ENCODE data around the gene GLIPR1.
"Not testable (repeated sequence)": the region's sequence is repeated elsewhere in the genome, so short reads cannot be mapped to it uniquely, and the experiment has no call there.

The GLIPR1 gene

DNA sequence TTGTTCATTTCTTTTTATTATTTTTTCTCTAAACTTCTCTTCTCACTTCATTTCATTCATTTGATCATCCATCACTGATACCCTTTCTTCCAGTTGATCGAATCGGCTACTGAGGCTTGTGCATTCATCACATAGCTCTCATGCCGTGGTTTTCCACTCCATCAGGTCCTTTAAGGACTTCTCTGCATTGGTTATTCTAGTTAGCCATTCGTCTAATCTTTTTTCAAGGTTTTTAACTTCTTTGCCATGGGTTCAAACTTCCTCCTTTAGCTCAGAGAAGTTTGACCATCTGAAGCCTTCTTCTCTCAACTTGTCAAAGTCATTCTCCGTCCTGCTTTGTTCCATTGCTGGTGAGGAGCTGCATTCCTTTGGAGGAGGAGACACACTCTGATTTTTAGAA is 41.6 kb downstream of the GLIPR1 start:
- DNase-seq = not testable (repeated sequence)

DNA sequence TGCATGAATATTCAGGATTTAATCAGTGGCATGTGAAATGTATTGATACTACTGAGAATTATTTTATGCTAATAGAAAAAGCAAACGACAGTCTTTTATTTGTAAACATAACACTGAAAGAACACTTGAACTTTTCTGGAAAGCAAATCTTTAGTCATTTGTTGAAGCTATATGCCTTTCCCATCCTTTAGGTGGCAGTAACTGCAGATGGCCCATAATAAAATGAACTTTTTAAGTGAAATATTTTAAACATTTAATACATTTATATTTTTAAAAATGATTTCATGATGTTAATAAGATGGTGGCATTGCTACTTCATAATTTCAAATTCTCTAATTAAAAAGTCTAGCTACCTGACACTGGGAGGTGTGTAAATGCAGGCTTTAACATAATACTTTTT is 44.7 kb downstream of the GLIPR1 start:
- no peak for DNase-seq

- peak; percentile 60 for DNase-seq
Measured at GRCh38 chr12:75526655-75527511, 46.3 kb downstream of the GLIPR1 start.

DNA sequence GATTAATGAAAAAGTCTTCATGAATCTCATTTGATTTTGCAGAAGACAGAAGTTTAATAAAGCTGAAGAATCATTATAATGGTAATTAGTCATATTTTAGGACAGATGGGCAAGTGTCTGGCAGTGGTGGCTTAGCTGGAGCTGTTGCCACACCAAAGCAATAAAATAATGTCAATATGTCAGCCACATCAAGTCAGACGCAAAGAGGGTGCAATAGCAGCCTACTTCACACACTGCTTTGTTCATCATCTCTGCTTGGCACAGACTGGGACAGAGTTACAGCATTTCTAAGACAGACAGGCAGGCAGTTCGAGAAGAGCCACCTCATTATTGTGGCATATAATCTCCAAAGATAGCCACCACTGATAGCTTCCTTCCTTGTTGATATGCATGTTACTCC is 47.7 kb downstream of the GLIPR1 start:
- no peak for DNase-seq

- DNase-seq = no peak
Measured at GRCh38 chr12:75528692-75529091, 48.1 kb downstream of the GLIPR1 start.

GRCh38 chr12:75529316-75529715 is 48.8 kb downstream of the GLIPR1 start:
- DNase-seq = no peak

DNA sequence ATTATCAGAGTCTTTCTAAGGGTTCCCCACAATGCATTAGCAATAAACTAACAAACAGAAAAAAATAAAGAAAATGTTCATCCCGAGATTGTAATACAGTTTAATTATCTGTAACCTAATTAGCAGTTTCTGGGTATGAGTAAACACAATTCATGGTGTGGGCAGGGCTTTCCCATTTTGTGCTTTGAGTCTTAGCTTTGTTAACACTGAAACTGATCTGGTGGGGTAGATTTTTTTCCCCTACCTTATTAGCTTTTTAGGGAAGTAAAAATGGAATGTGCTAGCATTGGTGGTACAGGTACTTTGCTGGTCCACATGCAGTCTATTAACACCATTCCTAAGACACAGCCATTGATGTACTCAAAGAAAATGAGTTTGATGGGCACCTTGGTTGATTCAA is 49.3 kb downstream of the GLIPR1 start:
- no peak for DNase-seq

DNA sequence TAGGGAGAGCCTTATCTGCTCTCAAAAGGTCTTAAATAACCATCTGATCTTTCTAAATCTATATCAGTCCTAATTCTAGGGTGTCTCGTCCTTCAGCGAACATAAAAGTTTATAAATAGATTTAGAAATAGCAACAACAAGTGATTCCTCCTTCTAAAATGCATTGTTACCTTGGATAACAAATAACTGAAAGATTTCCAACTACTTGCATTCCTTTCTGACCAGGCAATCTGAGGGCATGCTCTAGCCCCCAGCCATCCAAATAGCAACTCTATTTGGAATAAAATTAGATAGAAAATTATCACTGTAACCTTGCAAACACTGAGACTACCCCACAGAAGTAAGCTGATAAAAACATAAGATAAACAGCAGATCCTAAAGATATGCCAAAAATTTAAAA is 52.7 kb downstream of the GLIPR1 start:
- DNase-seq = no peak

DNA sequence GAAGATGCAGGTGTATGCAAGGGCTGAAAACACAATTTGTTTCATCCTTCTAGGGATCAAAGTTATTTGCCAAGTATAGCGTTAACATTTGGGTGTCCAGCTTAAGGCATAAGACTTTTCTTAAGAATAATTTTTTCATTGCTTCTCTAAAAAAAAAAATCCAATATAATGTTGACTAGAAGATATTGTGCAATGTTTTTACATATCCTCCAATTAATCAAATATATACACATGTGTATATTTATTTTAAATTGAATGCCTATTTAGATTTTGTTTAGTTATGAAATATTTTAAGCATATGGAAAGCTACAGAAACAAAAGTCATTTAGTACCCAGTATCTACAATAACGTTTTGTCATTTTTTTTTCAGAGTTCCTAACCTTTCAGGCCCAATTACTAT is 59.3 kb downstream of the GLIPR1 start:
- DNase-seq = no peak

DNA sequence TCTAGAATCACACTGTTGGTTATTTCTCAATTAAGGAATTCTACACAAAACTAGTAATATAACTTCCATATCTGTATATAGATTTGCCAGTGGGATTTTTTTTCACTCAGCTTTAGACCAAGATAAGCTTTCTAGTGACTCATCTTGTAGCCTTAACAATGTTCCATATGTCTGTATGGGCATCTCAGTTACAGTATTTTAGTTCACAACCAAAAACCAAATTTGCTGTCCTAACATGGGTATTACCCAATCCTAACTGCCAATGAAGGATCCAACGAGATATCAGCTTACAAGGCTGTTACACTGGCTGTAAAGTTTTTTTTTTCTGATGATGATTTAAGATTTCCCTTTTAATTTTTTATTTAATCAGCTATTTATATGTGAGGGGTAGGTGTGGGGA is 62.4 kb downstream of the GLIPR1 start:
- no peak for DNase-seq

GRCh38 chr12:75543529-75543928 is 63.0 kb downstream of the GLIPR1 start:
- DNase-seq = no peak

DNA sequence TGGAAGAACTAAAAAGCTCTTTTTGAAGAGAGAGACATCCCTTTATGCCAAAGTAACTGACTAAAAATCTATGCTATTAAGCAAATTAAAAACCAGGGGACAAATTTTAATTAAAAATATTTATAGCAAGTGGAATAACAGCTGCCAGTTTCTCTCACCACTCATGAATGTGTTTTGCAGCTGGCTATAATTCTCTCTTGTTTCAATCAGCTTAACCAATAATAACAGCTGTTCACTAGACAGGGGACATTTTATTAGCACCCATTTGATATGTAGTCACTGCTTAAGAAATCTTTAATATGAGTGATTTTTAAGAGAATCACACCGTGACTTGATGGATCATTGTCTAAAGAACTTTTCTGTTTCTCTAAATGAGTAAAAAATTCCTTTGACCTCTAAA is 65.1 kb downstream of the GLIPR1 start:
- DNase-seq = no peak

DNA sequence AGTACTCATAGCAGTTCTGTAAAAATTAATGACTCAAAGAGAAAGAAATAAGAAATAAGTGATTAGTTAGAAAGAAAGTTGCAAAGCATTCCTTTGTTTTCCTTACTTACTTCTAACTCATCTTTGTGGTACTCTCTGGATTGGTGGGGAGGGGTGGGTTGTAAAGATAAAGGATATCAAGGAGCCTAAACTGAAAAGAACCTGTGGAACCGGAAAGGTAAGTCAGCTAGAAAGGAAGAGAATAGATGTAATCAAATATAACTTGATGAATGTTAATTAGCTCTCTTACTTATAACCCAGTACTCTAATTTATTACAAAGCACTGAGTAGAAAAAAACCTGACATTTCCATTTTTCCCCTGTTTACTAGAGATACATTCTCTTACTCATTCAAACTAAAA is 68.3 kb downstream of the GLIPR1 start:
- no peak for DNase-seq

- no peak for DNase-seq
Measured at GRCh38 chr12:75549989-75550388, 69.4 kb downstream of the GLIPR1 start.

DNA sequence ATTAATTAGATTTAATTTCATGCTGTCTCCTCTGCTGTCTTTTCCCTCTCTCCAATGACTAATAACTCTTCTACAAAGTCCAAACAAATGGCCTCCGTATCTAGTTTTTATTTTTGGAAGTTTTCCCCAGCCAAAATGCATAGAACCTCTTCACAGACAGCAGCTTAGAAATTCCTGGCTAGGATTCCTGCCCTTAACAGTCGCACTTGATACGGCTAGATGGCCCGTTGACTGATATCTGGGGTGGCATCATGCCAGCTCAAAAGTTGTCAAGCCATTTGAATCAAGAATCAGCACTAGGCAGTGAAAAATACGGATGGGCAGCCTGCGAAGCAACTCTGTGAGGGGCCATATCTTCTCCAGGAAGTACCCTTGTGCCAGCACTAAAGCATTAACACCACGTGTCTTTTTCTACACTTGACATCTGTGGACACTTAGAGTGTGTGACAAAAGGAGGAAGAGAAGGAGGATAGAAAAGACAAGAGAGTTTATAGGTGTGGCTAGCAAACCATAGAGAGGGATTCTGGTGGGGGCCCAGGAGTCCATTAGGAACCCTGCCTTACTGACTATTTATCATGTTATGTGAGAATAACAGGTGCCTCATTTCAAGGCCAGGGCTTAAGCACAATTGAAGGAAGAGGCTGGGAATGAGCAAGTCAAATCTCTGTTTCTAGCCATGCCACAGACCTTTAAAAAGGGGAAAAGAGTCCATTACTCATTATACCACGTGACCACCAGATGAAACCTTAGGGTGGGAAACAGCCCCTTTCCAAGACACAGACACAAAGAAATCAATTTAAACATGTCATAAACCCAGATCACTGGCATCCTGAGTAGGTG is 70.1 kb downstream of the GLIPR1 start:
- DNase-seq = no peak

DNA sequence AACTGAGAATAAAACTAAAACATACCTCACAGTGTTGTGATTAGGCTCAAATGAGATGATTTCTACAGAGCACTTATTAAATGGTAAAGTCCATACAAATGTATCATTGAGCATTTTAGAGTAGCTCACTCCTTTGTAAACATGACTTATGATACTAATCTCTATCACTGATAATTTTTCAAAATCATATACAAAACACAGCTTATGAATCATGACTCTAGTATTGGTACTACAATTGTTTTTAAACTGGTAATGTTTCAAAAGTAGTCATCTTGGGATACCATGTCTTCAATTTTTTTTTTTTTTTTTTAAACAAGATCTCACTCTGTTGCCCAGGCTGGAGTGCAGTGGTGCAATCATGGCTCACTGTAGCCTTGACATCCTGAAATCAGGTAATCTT is 70.9 kb downstream of the GLIPR1 start:
- no peak for DNase-seq

GRCh38 chr12:75553398-75553797 is 72.8 kb downstream of the GLIPR1 start:
- no peak for DNase-seq

Measured in hematopoietic multipotent progenitor cell treated with erythropoietin and hydrocortisone succinate and interleukin-3 and kit ligand, for 8 days (in vitro differentiated cells).